CD14-positive monocyte (primary cell): ENCODE results near the gene ADRM1. TPM values are rescaled to one million over a fixed set of nuclear protein-coding genes. Genes with fewer than 3 reads are reported as not detected.

Source experiments
- DNase-seq, 3 donors: peaks; one replicate each; pipeline ENCODE4 v3.0.0-alpha.2; 2011 to 2022
- H2AFZ ChIP-seq: 2 replicates; pipeline ENCODE4 v1.6.0; 2012; ENCODE audit warnings: mild to moderate bottlenecking, low read depth, low read length, inconsistent platforms; ENCODE audit not compliant: insufficient read depth, poor library complexity, severe bottlenecking
- H3K27ac ChIP-seq, 2 donors: 1 replicate in 1 of 2; 2 replicates in 1 of 2; pipeline ENCODE4 v1.5.1; 2012 to 2013; ENCODE audit warnings: low read length in 2 of 2, control low read depth in 1 of 2, inconsistent platforms in 1 of 2, low read depth in 1 of 2, mild to moderate bottlenecking in 1 of 2
- H3K27me3 ChIP-seq, 2 donors: one replicate each; pipeline versions ENCODE4 v1.6.0 to v1.6.1; 2011 to 2013; ENCODE audit warnings: low read length in 2 of 2; ENCODE audit not compliant: control insufficient read depth in 2 of 2, insufficient read depth in 2 of 2
- H3K36me3 ChIP-seq, 2 donors: replicated peaks in 1 of 2; 1 replicate in 1 of 2; 2 replicates in 1 of 2; pipeline versions ENCODE4 v1.5.1 to v1.6.1; 2012 to 2013; ENCODE audit warnings: low read length in 2 of 2, control low read depth in 1 of 2, inconsistent platforms in 1 of 2, mild to moderate bottlenecking in 1 of 2; ENCODE audit not compliant: insufficient read depth in 2 of 2, control insufficient read depth in 1 of 2
- H3K4me1 ChIP-seq, 2 donors: 1 replicate in 1 of 2; 2 replicates in 1 of 2; pipeline versions ENCODE4 v1.5.1 to v1.6.1; 2012 to 2013; ENCODE audit warnings: low read length in 2 of 2, control low read depth in 1 of 2, inconsistent platforms in 1 of 2, mild to moderate bottlenecking in 1 of 2, moderate library complexity in 1 of 2; ENCODE audit not compliant: insufficient read depth in 2 of 2, control insufficient read depth in 1 of 2
- H3K4me2 ChIP-seq: replicated peaks from 2 replicates; pipeline ENCODE3; 2012; ENCODE audit warnings: low read length, moderate library complexity, mild to moderate bottlenecking; ENCODE audit not compliant: poor library complexity, severe bottlenecking; ENCODE audit errors: extremely low read depth
- H3K4me3 ChIP-seq, 3 experiments: fragments of 200-600 bp in 1 of 3; sonication (generic) in 1 of 3; replicated peaks in 1 of 3; 1 replicate in 2 of 3; 2 replicates in 1 of 3; pipeline ENCODE4 v1.5.1; 2011 to 2013; ENCODE audit warnings: low read length in 3 of 3, mild to moderate bottlenecking in 3 of 3, control low read depth in 2 of 3, low read depth in 2 of 3, inconsistent platforms in 1 of 3, moderate library complexity in 1 of 3
- H3K79me2 ChIP-seq: 2 replicates; pipeline ENCODE4 v1.6.0; 2012; ENCODE audit warnings: mild to moderate bottlenecking, control low read depth, inconsistent platforms, low read length, moderate library complexity; ENCODE audit not compliant: insufficient read depth
- H3K9ac ChIP-seq: 2 replicates; pipeline ENCODE4 v1.6.0; 2017; ENCODE audit warnings: low read length, mild to moderate bottlenecking; ENCODE audit not compliant: insufficient read depth, poor library complexity, severe bottlenecking
- H3K9me3 ChIP-seq, 2 donors: replicated peaks in 1 of 2; 1 replicate in 1 of 2; 2 replicates in 1 of 2; pipeline versions ENCODE4 v1.5.1 to v1.6.1; 2012 to 2013; ENCODE audit warnings: low read length in 2 of 2, control low read depth in 1 of 2; ENCODE audit not compliant: control insufficient read depth in 1 of 2, insufficient read depth in 1 of 2
- H4K20me1 ChIP-seq: 2 replicates; pipeline ENCODE4 v1.6.0; 2012; ENCODE audit warnings: mild to moderate bottlenecking, low read length, control low read depth, moderate library complexity; ENCODE audit not compliant: insufficient read depth
- H3K27ac Mint-ChIP-seq, 7 donors: one replicate each; pipeline ENCODE4 v1.8.0; 2020; ENCODE audit warnings: mild to moderate bottlenecking in 7 of 7, mixed read lengths in 7 of 7, moderate library complexity in 6 of 7, inconsistent platforms in 2 of 7
- H3K27me3 Mint-ChIP-seq, 3 donors: one replicate each; pipeline ENCODE4 v1.8.0; 2021 to 2022; ENCODE audit warnings: low read depth in 3 of 3, mild to moderate bottlenecking in 3 of 3, mixed read lengths in 3 of 3, moderate library complexity in 3 of 3, inconsistent platforms in 1 of 3
- H3K36me3 Mint-ChIP-seq, 2 donors: one replicate each; pipeline ENCODE4 v1.8.0; 2020; ENCODE audit warnings: mixed read lengths in 2 of 2, inconsistent platforms in 1 of 2, mild to moderate bottlenecking in 1 of 2
- H3K4me1 Mint-ChIP-seq: one replicate; pipeline ENCODE4 v1.8.0; 2020; ENCODE audit warnings: mild to moderate bottlenecking, mixed read lengths
- H3K4me3 Mint-ChIP-seq, 2 donors: one replicate each; pipeline ENCODE4 v1.8.0; 2020; ENCODE audit warnings: mild to moderate bottlenecking in 2 of 2, mixed read lengths in 2 of 2, moderate library complexity in 1 of 2
- H3K9me3 Mint-ChIP-seq, 7 donors: one replicate each; pipeline ENCODE4 v1.8.0; 2020 to 2022; ENCODE audit warnings: mixed read lengths in 7 of 7, mild to moderate bottlenecking in 6 of 7, moderate library complexity in 6 of 7, inconsistent platforms in 2 of 7
- WGBS: methylation state at CpG from one replicate; pipeline ENCODE4 v1.1.5; 2013; ENCODE audit warnings: missing lambda C conversion rate; ENCODE audit not compliant: insufficient coverage; 5-methylcytosine and 5-hydroxymethylcytosine counted together
- intact Hi-C, 2 donors: fragments of 100-400 bp; cut with micrococcal nuclease; formaldehyde crosslinking; loops; one replicate each; pipeline versions ENCODE4 v1.15.0 to v1.15.1; 2023
- polyA plus RNA-seq, 3 donors: library from polyadenylated mRNA; depleted of rRNA in 1 of 3; unstranded in 2 of 3; stranded (reverse) in 1 of 3; fragments of 300-500 nt in 2 of 3; fragments of >200 nt in 1 of 3; fragmentation: Illumina TruSeq in 2 of 3; gene quantifications; 1 replicate in 2 of 3; 2 replicates in 1 of 3; pipeline ENCODE4 v1.2.3, GENCODE V29; 2012 to 2021
- TF ChIP-seq, protein P1 (sequence below): fragments of 200-600 bp; IDR thresholded peaks from one replicate; pipeline ENCODE4 v1.8.0; 2022; ENCODE audit warnings: antibody characterized with exemption, mild to moderate bottlenecking

Gene ADRM1
- polyA plus RNA-seq, 3 donors, result 63.3 to 81.5 (median 72.5) TPM

DNA sequence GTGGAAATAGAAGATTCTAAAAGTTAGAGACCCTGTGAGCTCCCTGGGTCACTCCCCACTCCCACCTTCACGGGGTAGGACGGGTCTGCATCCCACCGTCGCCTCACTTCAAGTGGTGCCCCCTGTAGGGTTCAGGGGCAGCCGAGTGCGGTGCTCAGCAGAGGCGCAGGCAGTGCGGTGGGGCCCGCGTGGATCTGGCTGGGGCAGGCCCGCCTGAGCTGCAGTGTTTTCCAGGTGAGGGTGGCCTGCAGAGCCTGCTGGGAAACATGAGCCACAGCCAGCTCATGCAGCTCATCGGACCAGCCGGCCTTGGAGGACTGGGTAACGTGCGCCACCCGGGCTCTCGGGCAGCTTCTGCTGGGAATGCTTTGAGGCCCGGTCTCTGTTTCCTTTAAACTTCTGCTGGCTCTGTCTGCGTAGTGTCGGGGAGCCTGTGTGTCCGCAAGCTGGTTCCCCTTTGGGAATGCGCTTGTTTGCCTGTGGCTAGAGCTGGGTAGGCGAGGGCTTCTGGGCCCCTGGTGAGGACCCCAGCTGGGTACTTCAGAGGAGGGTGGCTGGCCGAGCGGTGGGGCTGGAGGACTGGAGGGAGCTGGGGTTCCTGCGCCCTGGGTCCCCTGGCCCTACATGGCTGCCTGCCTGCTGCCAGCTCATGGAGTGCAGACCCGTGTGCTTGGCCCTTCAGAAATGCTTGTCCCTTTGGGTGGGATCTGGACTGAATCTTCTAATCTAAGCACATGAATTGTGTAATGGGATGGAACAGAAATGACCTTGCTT, 3.8 kb downstream of the ADRM1 start:
- H3K36me3 Mint-ChIP-seq, result peaks cover 43 to 59% of the 10 kb centered on the region in 2 donors
- H3K27me3 Mint-ChIP-seq, result peaks cover 0 to 3% (median 3%) of the 10 kb centered on the region in 3 donors
- no peaks in the 10 kb centered on the region for H3K9me3 ChIP-seq
- no peak overlapping the region for H3K27ac ChIP-seq
- H3K4me3 ChIP-seq, result no peak overlapping the region
- TF ChIP-seq, protein P1, sequence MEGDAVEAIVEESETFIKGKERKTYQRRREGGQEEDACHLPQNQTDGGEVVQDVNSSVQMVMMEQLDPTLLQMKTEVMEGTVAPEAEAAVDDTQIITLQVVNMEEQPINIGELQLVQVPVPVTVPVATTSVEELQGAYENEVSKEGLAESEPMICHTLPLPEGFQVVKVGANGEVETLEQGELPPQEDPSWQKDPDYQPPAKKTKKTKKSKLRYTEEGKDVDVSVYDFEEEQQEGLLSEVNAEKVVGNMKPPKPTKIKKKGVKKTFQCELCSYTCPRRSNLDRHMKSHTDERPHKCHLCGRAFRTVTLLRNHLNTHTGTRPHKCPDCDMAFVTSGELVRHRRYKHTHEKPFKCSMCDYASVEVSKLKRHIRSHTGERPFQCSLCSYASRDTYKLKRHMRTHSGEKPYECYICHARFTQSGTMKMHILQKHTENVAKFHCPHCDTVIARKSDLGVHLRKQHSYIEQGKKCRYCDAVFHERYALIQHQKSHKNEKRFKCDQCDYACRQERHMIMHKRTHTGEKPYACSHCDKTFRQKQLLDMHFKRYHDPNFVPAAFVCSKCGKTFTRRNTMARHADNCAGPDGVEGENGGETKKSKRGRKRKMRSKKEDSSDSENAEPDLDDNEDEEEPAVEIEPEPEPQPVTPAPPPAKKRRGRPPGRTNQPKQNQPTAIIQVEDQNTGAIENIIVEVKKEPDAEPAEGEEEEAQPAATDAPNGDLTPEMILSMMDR, result no peak
- no peak overlapping the region for H2AFZ ChIP-seq
- intact Hi-C loops, result loop anchor here (10.0 kb wide), 4 partner anchors 182 to 628 kb away; partner anchors contain the start of genes GID8 (in 1 of the 2), LSM14B (in 1 of the 2) and OGFR (in 1 of the 2)
- H3K79me2 ChIP-seq, result peaks cover 33% of the 10 kb centered on the region
- peaks cover 22% of the 10 kb centered on the region for H3K4me1 Mint-ChIP-seq
- peaks cover 15 to 17% of the 10 kb centered on the region in 2 donors for H3K4me1 ChIP-seq
- H3K27ac Mint-ChIP-seq, result no peak overlapping the region
- no peaks in the 10 kb centered on the region for H3K27me3 ChIP-seq
- H3K9ac ChIP-seq, result no peak overlapping the region
- no peak overlapping the region for H3K4me3 Mint-ChIP-seq
- no peak for DNase-seq
- H3K9me3 Mint-ChIP-seq, result no peaks in the 10 kb centered on the region
- peaks cover 47 to 52% of the 10 kb centered on the region in 2 donors for H3K36me3 ChIP-seq
- H3K4me2 ChIP-seq, result no peak overlapping the region
- 96% methylated on average over 21 of the region's 27 CpGs for WGBS
- H4K20me1 ChIP-seq, result peaks cover 55% of the 10 kb centered on the region

DNA sequence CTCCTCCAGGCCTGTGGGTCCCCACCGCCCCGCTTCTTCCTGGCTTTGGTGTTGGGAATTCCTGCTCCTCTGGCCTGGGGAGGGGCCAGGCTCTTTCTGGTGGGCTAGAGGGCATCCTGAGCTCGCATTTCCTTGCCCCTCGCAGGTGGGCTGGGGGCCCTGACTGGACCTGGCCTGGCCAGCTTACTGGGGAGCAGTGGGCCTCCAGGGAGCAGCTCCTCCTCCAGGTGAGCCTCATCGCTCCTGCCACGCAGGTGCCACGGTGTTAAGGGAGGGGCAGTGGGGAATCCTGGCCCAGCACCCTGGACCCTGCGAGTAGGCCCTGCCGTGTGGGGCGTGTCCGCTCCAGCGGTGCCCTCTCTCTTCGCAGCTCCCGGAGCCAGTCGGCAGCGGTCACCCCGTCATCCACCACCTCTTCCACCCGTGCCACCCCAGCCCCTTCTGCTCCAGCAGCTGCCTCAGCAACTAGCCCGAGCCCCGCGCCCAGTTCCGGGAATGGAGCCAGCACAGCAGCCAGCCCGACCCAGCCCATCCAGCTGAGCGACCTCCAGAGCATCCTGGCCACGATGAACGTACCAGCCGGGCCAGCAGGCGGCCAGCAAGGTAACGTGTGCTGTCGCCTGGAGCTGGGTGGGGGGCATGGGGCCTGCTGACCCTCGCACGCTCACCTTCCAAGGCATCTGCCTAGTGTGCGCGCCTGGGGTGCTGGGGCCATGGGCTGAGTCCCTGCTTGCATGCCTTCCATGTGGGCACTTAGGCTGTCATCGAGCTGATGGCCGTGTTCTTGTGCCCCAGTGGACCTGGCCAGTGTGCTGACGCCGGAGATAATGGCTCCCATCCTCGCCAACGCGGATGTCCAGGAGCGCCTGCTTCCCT, 4.7 kb downstream of the ADRM1 start:
- no peaks in the 10 kb centered on the region for H3K9me3 ChIP-seq
- Mint-ChIP-seq H3K27ac (no peak overlapping the region), H3K36me3 (peaks cover 43 to 59% of the 10 kb centered on the region in 2 donors), H3K27me3 (peaks cover 0 to 3% (median 1%) of the 10 kb centered on the region in 3 donors), H3K9me3 (no peaks in the 10 kb centered on the region), H3K4me1 (peaks cover 21% of the 10 kb centered on the region), H3K4me3 (no peak overlapping the region)
- intact Hi-C loops, result loop anchor here (10.0 kb wide), 4 partner anchors 183 to 627 kb away; partner anchors contain the start of genes GID8 (in 1 of the 2), LSM14B (in 1 of the 2) and OGFR (in 1 of the 2)
- no peak overlapping the region for H3K27ac ChIP-seq
- no peak overlapping the region for H3K9ac ChIP-seq
- H4K20me1 ChIP-seq, result peaks cover 55% of the 10 kb centered on the region
- H2AFZ ChIP-seq, result no peak overlapping the region
- no peak overlapping the region for H3K4me3 ChIP-seq
- no peak overlapping the region for H3K4me2 ChIP-seq
- DNase-seq, result no peak
- H3K79me2 ChIP-seq, result peaks cover 33% of the 10 kb centered on the region
- no peaks in the 10 kb centered on the region for H3K27me3 ChIP-seq
- TF ChIP-seq, protein P1, result no peak
- 99% methylated on average over 40 of the region's 42 CpGs for WGBS
- H3K36me3 ChIP-seq, result peaks cover 47 to 52% of the 10 kb centered on the region in 2 donors
- peaks cover 13 to 17% of the 10 kb centered on the region in 2 donors for H3K4me1 ChIP-seq
